ENCODE measurements around the gene MAPK8IP2.
"Not testable (repeated sequence)": the region's sequence is repeated elsewhere in the genome, so short reads cannot be mapped to it uniquely, and the experiment has no call there.

MAPK8IP2 gene

GRCh38 chr22:50635591-50635990 lies 35.0 kb downstream of the MAPK8IP2 start:
- no peak for DNase-seq (ENCODE audit: low read depth)

- DNase-seq (ENCODE audit: low read depth) = not testable (repeated sequence)
These were observed 39.7 kb downstream of the MAPK8IP2 start for GRCh38 chr22:50640296-50640695.

GRCh38 chr22:50640857-50641647 lies 40.5 kb downstream of the MAPK8IP2 start:
- DNase-seq (ENCODE audit: low read depth) = no peak

GRCh38 chr22:50641696-50642607 lies 41.4 kb downstream of the MAPK8IP2 start:
- no peak for DNase-seq (ENCODE audit: low read depth)

- DNase-seq (ENCODE audit: low read depth) = not testable (repeated sequence)
These were observed 42.6 kb downstream of the MAPK8IP2 start for GRCh38 chr22:50643021-50643820.

GRCh38 chr22:50643821-50644101 lies 43.2 kb downstream of the MAPK8IP2 start:
- not testable (repeated sequence) for DNase-seq (ENCODE audit: low read depth)

GRCh38 chr22:50653256-50653655 lies 52.7 kb downstream of the MAPK8IP2 start:
- no peak for DNase-seq (ENCODE audit: low read depth)

- DNase-seq (ENCODE audit: low read depth) = not testable (repeated sequence)
These were observed 54.1 kb downstream of the MAPK8IP2 start for GRCh38 chr22:50654664-50655063.

- DNase-seq (ENCODE audit: low read depth) = no peak
These were observed 55.8 kb downstream of the MAPK8IP2 start for GRCh38 chr22:50656122-50657070.

GRCh38 chr22:50657925-50658324 lies 57.3 kb downstream of the MAPK8IP2 start:
- DNase-seq (ENCODE audit: low read depth) = no peak

GRCh38 chr22:50659711-50660110 lies 59.1 kb downstream of the MAPK8IP2 start:
- not testable (repeated sequence) for DNase-seq (ENCODE audit: low read depth)

GRCh38 chr22:50660306-50660705 lies 59.7 kb downstream of the MAPK8IP2 start:
- no peak for DNase-seq (ENCODE audit: low read depth)

All from activated T-helper 1 cell treated with Interleukin-2 at 50 U/mL for 16 hours (primary cell).